Measurements from ENCODE around the gene SLC34A1.
"Not testable (repeated sequence)": the region's sequence is repeated elsewhere in the genome, so short reads cannot be mapped to it uniquely, and the experiment has no call there.

The SLC34A1 gene

GRCh38 chr5:177369645-177370440, 14.4 kb upstream of the SLC34A1 start:
- DNase-seq (ENCODE audit: low read depth): no peak

GRCh38 chr5:177370488-177371119, 13.6 kb upstream of the SLC34A1 start:
- peak; percentile 14 for DNase-seq (ENCODE audit: low read depth)

- DNase-seq (ENCODE audit: low read depth): no peak
Measured at GRCh38 chr5:177371120-177372033, 12.9 kb upstream of the SLC34A1 start.

GRCh38 chr5:177372034-177372896, 12.0 kb upstream of the SLC34A1 start:
- peak; percentile 22 for DNase-seq (ENCODE audit: low read depth)

GRCh38 chr5:177372910-177373309, 11.3 kb upstream of the SLC34A1 start:
- no peak for DNase-seq (ENCODE audit: low read depth)

GRCh38 chr5:177373806-177374205, 10.4 kb upstream of the SLC34A1 start:
- DNase-seq (ENCODE audit: low read depth): no peak

GRCh38 chr5:177374211-177374610, 10.0 kb upstream of the SLC34A1 start:
- DNase-seq (ENCODE audit: low read depth): no peak

- DNase-seq (ENCODE audit: low read depth): not testable (repeated sequence)
Measured at GRCh38 chr5:177375516-177375915, 8.7 kb upstream of the SLC34A1 start.

GRCh38 chr5:177376107-177376506, 8.1 kb upstream of the SLC34A1 start:
- no peak for DNase-seq (ENCODE audit: low read depth)

- no peak for DNase-seq (ENCODE audit: low read depth)
Measured at GRCh38 chr5:177377851-177378776, 6.1 kb upstream of the SLC34A1 start.

GRCh38 chr5:177378884-177379883, 5.0 kb upstream of the SLC34A1 start:
- no peak for DNase-seq (ENCODE audit: low read depth)

GRCh38 chr5:177380805-177381126, 3.5 kb upstream of the SLC34A1 start:
- no peak for DNase-seq (ENCODE audit: low read depth)

GRCh38 chr5:177382423-177383029, 1.7 kb upstream of the SLC34A1 start:
- DNase-seq (ENCODE audit: low read depth): no peak

- no peak for DNase-seq (ENCODE audit: low read depth)
Measured at GRCh38 chr5:177383181-177383580, 1.1 kb upstream of the SLC34A1 start.

GRCh38 chr5:177385720-177386119, 1.5 kb downstream of the SLC34A1 start:
- DNase-seq (ENCODE audit: low read depth): no peak

- DNase-seq (ENCODE audit: low read depth): no peak
Measured at GRCh38 chr5:177386542-177386941, 2.3 kb downstream of the SLC34A1 start.

GRCh38 chr5:177387405-177387804, 3.2 kb downstream of the SLC34A1 start:
- no peak for DNase-seq (ENCODE audit: low read depth)

GRCh38 chr5:177388521-177389052, 4.4 kb downstream of the SLC34A1 start:
- no peak for DNase-seq (ENCODE audit: low read depth)

Measured in activated T-helper 1 cell treated with Interleukin-2 at 50 U/mL for 16 hours (primary cell).